ENCODE results near the gene PAK6. TPM values are rescaled to one million over a fixed set of nuclear protein-coding genes. Genes with fewer than 3 reads are reported as not detected.

The PAK6 gene
- total and polyA plus RNA-seq, 2 experiments from 2014 or later, result 2.6 to 2.7 TPM

- Histone ChIP-seq H2AFZ (no peak overlapping the region), H3K79me2 (no peaks in the 10 kb centered on the region), H3K9me3 (ENCODE audit: low read depth) (no peaks in the 10 kb centered on the region), H3K4me3 (no peak overlapping the region), H3K27me3 (no peaks in the 10 kb centered on the region), H3K4me1 (ENCODE audit: insufficient read depth) (peaks cover 15% of the 10 kb centered on the region), H3K36me3 (replicated peaks; ENCODE audit: insufficient read depth, low read depth) (no peaks in the 10 kb centered on the region), H3K27ac (no peak overlapping the region), H3K9me2 (replicated peaks; ENCODE audit: insufficient read depth) (no peaks in the 10 kb centered on the region), H4K20me1 (ENCODE audit: insufficient read depth, poor library complexity, severe bottlenecking) (no peaks in the 10 kb centered on the region), H3K4me2 (no peak overlapping the region)
- TF ChIP-seq EZH2 (IDR thresholded peaks at IDR 0.05; ENCODE audit: borderline replicate concordance), result no peak
- no peak for TF ChIP-seq CTCF (IDR thresholded peaks at IDR 0.05; ENCODE audit: poor library complexity)
- TF ChIP-seq EZH2phosphoT487 (IDR thresholded peaks at IDR 0.05; ENCODE audit: low read depth, severe bottlenecking, unreplicated experiment), result no peak
- DNase-seq (ENCODE audit: low spot score), result no peak
- WGBS (ENCODE audit: low lambda C conversion rate, missing lambda C conversion rate), result 90% methylated on average over 13 of the region's 14 CpGs
These were observed 2.7 kb downstream of the PAK6 start for GRCh38 chr15:40241269-40242212.

GRCh38 chr15:40242213-40242599 lies 3.3 kb downstream of the PAK6 start:
- Histone ChIP-seq H2AFZ (no peak overlapping the region), H3K9me2 (replicated peaks; ENCODE audit: insufficient read depth) (no peaks in the 10 kb centered on the region), H4K20me1 (ENCODE audit: insufficient read depth, poor library complexity, severe bottlenecking) (no peaks in the 10 kb centered on the region), H3K27ac (no peak overlapping the region), H3K9me3 (ENCODE audit: low read depth) (no peaks in the 10 kb centered on the region), H3K27me3 (no peaks in the 10 kb centered on the region), H3K79me2 (no peaks in the 10 kb centered on the region), H3K4me1 (ENCODE audit: insufficient read depth) (peaks cover 15% of the 10 kb centered on the region), H3K4me3 (no peak overlapping the region), H3K36me3 (replicated peaks; ENCODE audit: insufficient read depth, low read depth) (no peaks in the 10 kb centered on the region), H3K4me2 (no peak overlapping the region)
- TF ChIP-seq CTCF (IDR thresholded peaks at IDR 0.05; ENCODE audit: poor library complexity) (no peak), EZH2phosphoT487 (IDR thresholded peaks at IDR 0.05; ENCODE audit: low read depth, severe bottlenecking, unreplicated experiment) (no peak), EZH2 (IDR thresholded peaks at IDR 0.05; ENCODE audit: borderline replicate concordance) (no peak)
- DNase-seq (ENCODE audit: low spot score), result no peak
- WGBS (ENCODE audit: low lambda C conversion rate, missing lambda C conversion rate), result 95% methylated on average over 10 of the region's 10 CpGs

- Histone ChIP-seq H3K79me2 (no peaks in the 10 kb centered on the region), H3K9me3 (ENCODE audit: low read depth) (no peaks in the 10 kb centered on the region), H2AFZ (no peak overlapping the region), H3K4me2 (no peak overlapping the region), H3K9me2 (replicated peaks; ENCODE audit: insufficient read depth) (no peaks in the 10 kb centered on the region), H3K36me3 (replicated peaks; ENCODE audit: insufficient read depth, low read depth) (no peaks in the 10 kb centered on the region), H3K4me1 (ENCODE audit: insufficient read depth) (peaks cover 15% of the 10 kb centered on the region), H3K27me3 (no peaks in the 10 kb centered on the region), H3K27ac (no peak overlapping the region), H3K4me3 (no peak overlapping the region), H4K20me1 (ENCODE audit: insufficient read depth, poor library complexity, severe bottlenecking) (no peaks in the 10 kb centered on the region)
- WGBS (ENCODE audit: low lambda C conversion rate, missing lambda C conversion rate), result 92% methylated on average over 5 of the region's 5 CpGs
- DNase-seq (ENCODE audit: low spot score), result no peak
- TF ChIP-seq EZH2 (IDR thresholded peaks at IDR 0.05; ENCODE audit: borderline replicate concordance), result no peak
- no peak for TF ChIP-seq EZH2phosphoT487 (IDR thresholded peaks at IDR 0.05; ENCODE audit: low read depth, severe bottlenecking, unreplicated experiment)
- no peak for TF ChIP-seq CTCF (IDR thresholded peaks at IDR 0.05; ENCODE audit: poor library complexity)
These were observed 3.7 kb downstream of the PAK6 start for GRCh38 chr15:40242601-40243000.

Data from hepatocyte (in vitro differentiated cells).